Measurements from ENCODE around the gene CES3.
"Not testable (repeated sequence)": the region's sequence is repeated elsewhere in the genome, so short reads cannot be mapped to it uniquely, and the experiment has no call there.

The CES3 gene

DNA sequence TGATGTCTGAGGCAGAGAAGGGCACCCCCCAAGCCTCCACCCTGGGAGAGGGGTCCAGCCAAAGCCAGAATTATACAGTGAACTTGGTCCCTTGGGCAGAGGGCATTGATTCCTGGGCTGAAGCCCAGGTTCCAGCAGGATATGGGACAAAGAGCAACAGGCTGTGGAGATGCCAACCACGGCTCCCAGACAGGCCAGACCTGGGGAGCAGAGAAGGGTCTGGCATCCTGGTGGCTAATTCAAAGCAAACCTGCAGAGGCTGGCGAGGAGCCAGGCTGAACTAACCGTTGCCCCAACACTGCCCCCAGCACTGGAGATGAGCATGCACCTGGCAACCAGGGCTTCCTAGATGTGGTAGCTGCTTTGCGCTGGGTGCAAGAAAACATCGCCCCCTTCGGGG is 3.0 kb downstream of the CES3 start:
- DNase-seq (ENCODE audit: low read depth in 2 of 2, low spot score in 1 of 2): no peak

DNA sequence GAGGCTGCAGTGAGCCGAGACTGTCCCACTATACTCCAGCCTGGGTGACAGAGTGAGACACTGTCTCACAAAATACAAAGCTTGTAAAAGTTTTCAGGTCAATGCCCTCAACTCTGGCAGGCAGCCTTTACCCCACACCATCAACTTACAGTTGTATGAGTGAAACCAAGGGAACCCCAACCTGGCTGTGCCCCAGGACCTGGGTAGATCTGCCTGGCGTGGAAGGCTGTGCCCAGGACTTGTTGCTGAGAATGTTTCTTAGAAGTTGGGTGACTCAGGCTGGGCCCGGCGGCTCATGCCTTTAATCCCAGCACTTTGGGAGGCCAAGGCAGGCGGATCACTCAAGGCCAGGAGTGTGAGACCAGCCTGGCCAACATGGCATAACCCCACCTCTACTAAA is 7.8 kb downstream of the CES3 start:
- no peak for DNase-seq (ENCODE audit: low read depth in 2 of 2, low spot score in 1 of 2)

DNA sequence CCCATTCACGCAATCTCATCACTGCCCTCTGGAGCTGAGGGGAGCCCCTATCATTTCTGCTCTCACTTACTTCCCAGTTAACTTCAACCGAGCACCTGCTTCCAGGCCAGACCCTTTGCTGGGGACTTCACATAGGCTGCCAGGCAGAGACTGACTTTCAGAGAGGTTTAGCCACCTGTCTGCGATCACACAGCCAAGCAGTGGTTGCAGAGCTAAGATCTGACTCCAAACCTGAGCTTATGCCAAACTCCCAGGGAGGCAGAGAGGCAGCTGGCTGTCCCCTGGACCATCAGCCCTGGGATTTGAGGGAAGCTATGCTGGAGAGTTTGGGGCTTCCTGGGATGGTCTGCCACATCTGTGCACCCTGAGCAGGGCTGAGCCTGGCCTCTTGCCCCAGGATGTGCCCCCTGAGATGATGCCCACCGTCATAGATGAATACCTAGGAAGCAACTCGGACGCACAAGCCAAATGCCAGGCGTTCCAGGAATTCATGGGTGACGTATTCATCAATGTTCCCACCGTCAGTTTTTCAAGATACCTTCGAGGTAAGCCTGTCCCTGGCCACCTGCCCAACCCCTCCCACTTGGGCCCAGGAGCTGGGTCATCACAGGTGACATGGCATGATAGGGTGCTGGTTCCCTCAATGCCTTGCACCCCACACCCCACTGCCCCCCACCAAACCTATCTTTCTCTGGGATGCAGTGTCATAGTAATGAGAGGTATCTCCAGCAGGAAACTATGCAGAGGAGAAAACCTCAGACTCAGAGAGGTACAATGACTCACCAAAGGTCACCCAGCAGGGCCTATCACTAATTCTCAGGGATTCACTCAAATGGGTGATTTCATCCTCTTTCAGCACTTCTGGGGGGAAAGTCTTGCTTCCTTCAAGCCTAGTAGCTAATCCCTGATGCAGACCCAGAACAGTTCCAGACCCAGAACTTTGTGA is 10.0 kb downstream of the CES3 start:
- DNase-seq (ENCODE audit: low read depth in 2 of 2, low spot score in 1 of 2): no peak

DNA sequence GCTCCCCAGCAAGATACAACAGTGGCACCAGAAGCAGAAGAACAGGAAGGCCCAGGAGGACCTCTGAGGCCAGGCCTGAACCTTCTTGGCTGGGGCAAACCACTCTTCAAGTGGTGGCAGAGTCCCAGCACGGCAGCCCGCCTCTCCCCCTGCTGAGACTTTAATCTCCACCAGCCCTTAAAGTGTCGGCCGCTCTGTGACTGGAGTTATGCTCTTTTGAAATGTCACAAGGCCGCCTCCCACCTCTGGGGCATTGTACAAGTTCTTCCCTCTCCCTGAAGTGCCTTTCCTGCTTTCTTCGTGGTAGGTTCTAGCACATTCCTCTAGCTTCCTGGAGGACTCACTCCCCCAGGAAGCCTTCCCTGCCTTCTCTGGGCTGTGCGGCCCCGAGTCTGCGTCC is 11.9 kb downstream of the CES3 start:
- no peak for DNase-seq (ENCODE audit: low read depth in 2 of 2, low spot score in 1 of 2)

DNA sequence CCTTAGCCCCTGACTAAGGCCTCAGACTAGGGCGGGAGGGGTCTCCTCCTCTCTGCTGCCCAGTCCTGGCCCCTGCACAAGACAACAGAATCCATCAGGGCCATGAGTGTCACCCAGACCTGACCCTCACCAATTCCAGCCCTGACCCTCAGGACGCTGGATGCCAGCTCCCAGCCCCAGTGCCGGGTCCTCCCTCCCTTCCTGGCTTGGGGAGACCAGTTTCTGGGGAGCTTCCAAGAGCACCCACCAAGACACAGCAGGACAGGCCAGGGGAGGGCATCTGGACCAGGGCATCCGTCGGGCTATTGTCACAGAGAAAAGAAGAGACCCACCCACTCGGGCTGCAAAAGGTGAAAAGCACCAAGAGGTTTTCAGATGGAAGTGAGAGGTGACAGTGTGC is 12.7 kb downstream of the CES3 start:
- no peak for DNase-seq (ENCODE audit: low read depth in 2 of 2, low spot score in 1 of 2)

DNA sequence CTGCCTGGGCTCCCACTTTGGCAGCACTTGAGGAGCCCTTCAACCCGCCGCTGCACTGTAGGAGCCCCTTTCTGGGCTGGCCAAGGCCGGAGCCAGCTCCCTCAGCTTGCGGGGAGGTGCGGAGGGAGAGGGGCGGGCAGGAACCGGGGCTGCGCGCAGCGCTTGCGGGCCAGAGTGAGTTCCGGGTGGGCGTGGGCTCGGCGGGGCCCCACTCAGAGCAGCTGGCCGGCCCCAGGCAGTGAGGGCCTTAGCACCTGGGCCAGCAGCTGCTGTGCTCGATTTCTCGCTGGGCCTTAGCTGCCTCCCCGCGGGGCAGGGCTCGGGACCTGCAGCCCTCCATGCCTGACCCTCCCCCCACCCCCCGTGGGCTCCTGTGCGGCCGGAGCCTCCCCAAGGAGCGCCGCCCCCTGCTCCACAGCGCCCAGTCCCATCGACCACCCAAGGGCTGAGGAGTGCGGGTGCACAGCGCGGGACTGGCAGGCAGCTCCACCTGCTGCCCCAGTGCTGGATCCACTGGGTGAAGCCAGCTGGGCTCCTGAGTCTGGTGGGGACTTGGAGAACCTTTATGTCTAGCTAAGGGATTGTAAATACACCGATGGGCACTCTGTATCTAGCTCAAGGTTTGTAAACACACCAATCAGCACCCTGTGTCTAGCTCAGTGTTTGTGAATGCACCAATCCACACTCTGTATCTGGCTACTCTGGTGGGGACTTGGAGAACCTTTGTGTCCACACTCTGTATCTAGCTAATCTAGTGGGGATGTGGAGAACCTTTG is 13.3 kb downstream of the CES3 start:
- not testable (repeated sequence) for DNase-seq (ENCODE audit: low read depth in 2 of 2, low spot score in 1 of 2)

DNA sequence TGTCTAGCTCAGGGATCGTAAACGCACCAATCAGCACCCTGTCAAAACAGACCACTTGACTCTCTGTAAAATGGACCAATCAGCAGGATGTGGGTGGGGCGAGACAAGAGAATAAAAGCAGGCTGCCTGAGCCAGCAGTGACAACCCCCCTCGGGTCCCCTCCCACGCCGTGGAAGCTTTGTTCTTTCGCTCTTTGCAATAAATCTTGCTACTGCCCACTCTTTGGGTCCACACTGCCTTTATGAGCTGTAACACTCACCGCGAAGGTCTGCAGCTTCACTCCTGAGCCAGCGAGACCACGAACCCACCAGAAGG is 13.8 kb downstream of the CES3 start:
- DNase-seq (ENCODE audit: low read depth in 2 of 2, low spot score in 1 of 2): peak in 1 of 2 donors; percentile 21

DNA sequence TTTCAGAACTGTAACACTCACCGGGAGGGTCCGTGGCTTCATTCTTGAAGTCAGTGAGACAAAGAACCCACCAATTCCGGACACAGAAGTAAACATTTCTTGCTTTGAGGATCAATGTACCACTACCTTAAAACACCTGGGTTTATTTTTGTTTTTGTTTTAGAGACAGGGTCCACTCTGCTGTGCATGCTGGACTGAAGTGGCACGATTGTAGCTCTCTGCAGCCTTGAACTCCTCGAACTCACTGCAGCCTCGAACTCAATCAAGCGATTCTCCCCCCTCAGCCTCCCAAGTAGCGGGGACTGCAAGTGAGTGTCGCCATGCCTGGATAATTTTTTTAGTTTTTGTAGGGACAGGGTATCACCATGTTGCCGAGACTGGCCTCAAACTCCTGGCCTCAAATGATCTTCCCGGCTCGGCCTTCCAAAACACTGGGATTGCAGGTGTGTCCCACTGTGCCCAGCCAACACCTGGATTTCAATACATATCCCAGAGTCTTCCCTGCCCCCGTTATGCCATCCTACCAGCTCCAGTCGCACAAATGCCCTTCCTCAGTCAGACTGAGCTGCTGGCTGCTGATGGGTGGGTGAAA is 14.3 kb downstream of the CES3 start:
- no peak for DNase-seq (ENCODE audit: low read depth in 2 of 2, low spot score in 1 of 2)

DNA sequence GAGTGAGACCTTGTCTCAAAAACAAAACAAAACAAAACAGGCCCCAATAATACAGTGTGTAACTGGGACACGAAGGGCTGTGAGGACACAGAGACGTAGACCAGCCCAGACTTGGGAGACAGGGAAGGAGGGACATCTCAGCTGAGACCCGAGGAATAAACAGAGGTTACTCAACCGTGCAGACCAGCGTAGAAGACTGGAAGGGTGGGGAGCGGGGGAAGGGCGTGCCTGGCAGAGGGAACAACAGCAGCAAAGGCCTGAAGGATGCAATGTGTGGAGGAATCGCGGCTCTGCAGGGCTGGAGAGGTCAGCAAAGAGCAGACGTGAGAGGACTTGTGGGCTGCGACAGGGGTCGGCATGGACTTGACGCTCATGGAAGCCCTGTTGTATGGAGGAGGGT is 15.7 kb downstream of the CES3 start:
- DNase-seq (ENCODE audit: low read depth in 2 of 2, low spot score in 1 of 2): no peak

DNA sequence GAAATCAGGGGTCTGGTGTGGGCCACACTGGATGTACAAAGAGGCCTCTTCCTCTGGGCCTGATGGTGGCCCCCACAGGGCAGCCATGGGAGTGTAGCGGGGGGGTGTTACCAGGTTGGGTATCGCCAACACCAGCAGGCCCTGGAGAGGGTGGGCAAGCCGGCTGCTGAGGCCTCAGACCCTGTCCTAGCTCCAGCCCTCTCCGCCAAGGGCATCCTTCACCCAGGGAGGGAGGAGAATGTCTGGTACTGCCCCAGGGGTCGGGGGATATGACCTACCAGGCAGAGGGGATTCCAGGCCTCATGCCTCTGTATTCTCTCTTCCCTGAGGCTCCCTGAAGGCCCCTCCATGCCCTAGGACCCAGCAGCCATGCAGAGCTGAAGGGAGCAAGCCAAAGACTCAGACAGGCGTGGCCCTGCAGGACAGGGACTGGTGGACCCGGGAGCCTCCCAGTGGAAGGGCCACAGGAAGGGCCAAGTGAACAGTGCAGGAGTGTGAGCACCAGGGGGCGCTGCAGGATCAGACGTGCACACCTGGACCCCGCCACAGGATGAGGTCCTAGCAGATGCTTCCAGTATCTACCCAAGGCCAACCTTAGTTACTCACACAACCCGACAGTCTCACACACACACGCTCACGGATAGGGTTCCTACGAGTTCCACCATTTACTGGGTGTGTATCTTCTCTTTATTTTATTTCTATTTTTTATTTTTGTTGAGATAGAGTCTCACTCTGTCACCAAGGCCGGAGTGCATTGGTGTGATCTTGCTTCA is 16.5 kb downstream of the CES3 start:
- DNase-seq (ENCODE audit: low read depth in 2 of 2, low spot score in 1 of 2): peak; percentile 73 to 90

DNA sequence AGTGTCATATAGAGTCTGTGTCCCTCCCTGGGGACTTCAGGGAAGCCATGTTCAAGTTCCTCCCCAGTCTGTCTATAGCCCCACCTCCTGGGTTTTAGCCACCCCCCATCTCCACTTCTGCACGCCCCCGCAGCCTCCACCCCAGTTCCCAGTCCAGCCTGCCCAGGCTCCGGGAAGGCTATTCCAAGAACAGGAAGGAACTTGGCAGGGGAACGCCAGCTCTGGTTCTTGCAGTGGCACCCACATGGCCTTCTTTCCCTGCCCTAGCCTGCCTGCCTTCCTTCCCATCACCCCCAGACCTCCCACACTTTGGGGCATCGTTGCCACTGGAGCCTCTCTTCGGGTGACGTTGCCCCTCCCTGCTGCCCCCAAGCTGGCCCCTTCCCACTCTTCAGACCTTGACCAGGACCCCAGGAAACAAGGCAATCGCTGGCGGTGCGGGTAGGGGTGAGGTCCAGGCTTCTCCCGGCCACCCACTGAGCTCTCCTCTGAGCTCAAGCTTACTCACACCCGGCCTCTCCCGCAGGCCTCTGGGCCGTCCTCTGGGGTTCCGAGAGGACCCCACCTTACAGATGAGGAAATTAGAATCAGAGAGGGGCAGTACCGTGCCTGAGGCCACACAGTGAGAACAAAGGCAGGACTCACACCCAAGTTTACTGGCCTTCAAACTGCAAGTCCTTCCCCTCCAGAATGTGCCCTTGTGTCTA is 18.1 kb downstream of the CES3 start:
- no peak for DNase-seq (ENCODE audit: low read depth in 2 of 2, low spot score in 1 of 2)

DNA sequence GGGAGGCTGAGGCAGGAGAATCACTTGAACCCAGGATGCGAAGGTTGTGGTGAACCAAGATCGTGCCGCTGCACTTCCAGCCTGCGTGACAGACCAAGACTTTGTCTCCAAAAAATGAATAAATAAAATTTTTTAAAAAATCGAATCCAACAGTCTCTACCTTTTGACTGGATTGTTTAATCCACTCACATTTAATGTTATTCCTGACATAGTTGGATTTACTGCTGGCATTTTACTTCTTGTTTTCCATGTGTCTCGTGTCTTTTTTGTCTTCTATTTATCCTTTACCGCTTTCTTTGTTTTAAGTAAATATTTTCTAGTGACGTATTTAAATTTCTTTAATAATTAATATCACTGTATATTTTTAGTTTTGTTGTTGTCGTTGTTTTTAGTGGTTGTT is 22.0 kb downstream of the CES3 start:
- no peak for DNase-seq (ENCODE audit: low read depth in 2 of 2, low spot score in 1 of 2)

DNA sequence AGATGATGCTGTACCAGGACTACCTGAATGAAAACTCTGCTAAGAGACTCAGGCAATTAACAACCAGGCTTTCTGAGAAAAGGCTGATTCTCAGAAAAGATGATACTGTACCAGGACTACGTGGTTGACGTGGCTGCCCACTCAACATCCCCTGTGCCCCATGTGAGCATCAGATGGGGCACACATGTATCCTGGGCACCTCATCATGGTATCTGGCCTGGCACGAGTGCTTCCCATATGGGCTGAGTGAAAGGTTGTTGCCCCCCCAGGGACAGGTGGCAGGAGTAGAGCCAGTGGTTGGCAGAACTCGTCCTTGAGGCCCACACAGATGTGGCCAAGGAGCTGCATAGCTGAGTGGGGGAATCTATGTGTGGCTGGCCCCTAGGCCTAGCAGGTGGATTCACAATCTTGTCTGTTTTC is 23.8 kb downstream of the CES3 start:
- DNase-seq (ENCODE audit: low read depth in 2 of 2, low spot score in 1 of 2): peak; percentile 7 to 30

DNA sequence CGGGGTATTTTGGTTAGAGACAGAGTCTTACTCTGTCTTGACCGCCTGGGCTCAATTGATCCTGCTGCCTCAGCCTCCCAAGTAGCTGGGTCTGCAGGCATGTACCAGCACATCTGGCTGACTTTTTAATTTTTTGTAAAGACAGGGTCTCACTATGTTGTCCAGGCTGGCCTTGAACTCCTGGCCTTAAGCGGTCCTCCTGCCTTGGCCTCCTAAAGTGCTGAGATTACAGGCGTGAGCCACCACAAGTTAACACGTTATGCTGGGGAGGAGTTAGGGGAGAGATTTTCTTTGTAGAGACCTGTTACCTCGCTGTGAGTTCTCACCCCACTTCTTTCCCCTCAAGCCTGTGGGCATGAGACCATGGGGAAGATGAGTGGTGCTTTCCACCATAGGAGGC is 25.5 kb downstream of the CES3 start:
- DNase-seq (ENCODE audit: low read depth in 2 of 2, low spot score in 1 of 2): no peak

DNA sequence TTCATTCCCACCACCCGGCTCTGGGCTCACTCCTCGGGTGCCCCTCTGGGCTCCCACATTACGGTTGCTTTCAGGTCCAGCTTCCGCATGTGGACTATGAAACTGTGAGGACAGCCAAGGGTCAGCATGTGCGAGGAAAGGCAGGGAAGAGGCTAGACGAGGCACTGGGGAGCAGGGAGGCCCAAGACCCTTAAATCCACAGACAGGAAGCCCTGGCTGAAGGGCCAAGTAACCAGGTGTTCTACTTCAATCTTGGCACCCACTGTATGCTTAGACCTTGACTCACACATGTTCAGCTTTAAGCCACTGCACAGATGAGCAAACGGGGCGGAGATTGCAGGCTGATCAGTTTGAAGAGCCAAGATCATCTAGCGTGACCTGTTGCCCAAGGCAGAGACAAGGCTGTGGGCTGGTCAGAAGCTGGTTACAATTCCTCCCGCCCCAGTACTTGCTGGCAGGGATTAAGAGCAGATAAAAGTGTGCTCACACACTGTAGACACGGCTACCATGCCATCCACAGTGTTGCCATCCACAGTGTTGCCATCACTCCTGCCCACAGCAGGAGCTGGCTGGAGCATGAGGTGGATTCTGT is 27.2 kb downstream of the CES3 start, which contains the start of gene CES4A:
Gene CES4A (plus strand): TSS at position 393 of the 592 bp plus-strand sequence. CDS start 184 bp downstream, at position 577.
- no peak for DNase-seq (ENCODE audit: low read depth in 2 of 2, low spot score in 1 of 2)

DNA sequence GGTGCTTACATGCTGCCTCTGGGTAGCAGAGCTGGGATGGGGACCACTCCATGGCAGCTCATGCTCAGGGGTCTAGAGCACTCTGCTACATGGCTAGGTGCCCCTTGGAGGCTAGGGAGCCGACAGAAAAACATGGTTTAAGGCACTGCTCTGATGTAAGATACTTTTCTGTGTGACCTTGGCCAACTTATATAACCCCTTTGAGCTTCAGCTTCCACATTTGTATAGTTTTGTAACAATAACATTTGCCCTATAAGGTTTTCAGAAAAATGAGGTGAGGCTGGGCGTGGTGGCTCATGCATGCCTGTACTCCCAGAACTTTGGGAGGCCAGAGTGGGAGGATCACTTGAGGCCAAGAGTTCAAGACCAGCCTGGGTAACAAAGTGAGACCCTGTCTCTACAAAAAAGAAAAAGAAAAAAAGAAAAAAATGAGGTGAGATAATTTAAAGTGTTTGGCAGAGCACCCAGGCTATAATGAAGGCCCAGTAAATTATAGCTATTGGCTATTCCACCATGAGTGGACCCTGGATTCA is 30.5 kb downstream of the CES3 start:
- no peak for DNase-seq (ENCODE audit: low read depth in 2 of 2, low spot score in 1 of 2)

DNA sequence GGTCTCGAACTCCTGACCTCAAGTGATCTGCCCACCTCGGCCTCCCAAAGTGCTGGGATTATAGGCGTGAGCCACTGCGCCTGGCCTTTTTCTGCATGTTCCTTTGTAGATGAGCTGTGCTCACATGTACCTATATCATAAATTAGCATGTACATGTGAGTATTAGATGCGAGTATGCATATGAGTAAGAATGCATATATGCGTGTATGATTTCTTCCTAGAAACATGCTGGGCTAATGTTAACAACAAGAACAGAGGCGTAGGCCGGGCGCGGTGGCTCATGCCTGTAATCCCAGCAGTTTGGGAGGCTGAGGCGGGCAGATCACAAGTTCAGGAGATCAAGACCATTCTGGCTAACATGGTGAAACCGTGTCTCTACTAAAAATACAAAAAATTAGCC is 32.5 kb downstream of the CES3 start:
- DNase-seq (ENCODE audit: low read depth in 2 of 2, low spot score in 1 of 2): not testable (repeated sequence)

DNA sequence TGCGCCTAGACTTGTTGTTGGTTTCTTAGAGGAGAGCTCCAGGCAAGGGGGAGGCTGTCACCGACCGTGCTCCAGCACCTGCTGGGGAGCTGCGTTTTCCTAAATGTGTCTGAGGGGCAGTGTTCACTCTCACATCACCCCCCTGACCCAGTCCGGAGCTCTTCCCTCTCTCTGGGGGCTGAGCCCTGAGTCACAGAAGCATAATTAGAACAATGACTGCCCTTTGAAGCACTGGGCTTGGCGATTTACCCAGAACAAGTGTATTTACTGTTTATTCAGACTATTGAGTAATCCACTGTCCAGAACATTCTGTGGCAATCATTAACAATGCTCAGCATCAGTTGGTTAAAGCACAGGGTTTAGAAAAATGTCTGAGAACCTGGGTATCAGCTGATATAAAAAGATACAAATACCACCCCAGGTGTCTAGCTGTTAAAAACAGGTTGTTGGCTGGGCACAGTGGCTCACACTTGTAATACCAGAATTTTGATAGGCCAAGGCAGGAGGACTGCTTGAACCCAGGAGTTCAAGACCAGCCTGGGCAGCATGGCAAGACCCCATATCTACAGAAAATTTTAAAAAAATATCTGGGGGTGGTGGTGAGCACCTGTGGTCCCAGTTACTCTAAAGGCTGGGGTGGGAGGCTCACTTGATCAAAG is 35.4 kb downstream of the CES3 start:
- no peak for DNase-seq (ENCODE audit: low read depth in 2 of 2, low spot score in 1 of 2)

DNA sequence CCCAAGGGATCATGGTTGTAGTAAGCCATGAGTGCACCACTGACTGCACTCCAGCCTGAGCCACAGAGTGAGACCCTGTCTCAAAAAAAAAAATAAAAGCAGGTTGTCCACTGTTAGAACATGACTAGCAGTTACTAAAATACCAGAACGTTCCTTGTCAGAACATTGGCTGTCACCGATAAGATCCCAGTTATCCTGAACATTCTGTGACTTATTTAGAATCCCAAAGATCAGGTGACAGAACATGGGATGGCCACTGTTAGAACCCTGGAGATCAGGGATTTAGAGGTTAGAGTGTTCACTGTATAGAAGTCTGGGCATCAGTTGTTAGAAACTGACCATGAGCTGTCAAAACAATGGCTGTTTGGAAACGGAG is 35.9 kb downstream of the CES3 start:
- no peak for DNase-seq (ENCODE audit: low read depth in 2 of 2, low spot score in 1 of 2)
